DOHH2 (cell line): Measurements from ENCODE around the gene RBKS.

Experiments used
- H3F3A ChIP-seq: fragments of 200-600 bp; sonication (generic), shearing (Covaris generic); 2 replicates; pipeline ENCODE4 v1.6.0; 2016; ENCODE audit warnings: antibody characterized with exemption, mild to moderate bottlenecking; ENCODE audit not compliant: control insufficient read depth, insufficient read depth
- H3K27ac ChIP-seq: fragments of 200-600 bp; sonication (generic); 2 replicates; pipeline ENCODE4 v1.5.1; 2014; ENCODE audit warnings: low read depth, mild to moderate bottlenecking, low read length, moderate library complexity
- H3K27me3 ChIP-seq: fragments of 200-600 bp; sonication (generic); 2 replicates; pipeline ENCODE4 v1.6.1; 2014; ENCODE audit warnings: mild to moderate bottlenecking, low read length, mixed read lengths; ENCODE audit not compliant: control insufficient read depth
- H3K36me3 ChIP-seq: fragments of 200-600 bp; sonication (generic); 2 replicates; pipeline ENCODE4 v1.6.1; 2014; ENCODE audit warnings: mild to moderate bottlenecking, low read length, moderate library complexity, mixed read lengths; ENCODE audit not compliant: control insufficient read depth
- H3K4me1 ChIP-seq: fragments of 200-600 bp; sonication (generic); 2 replicates; pipeline ENCODE4 v1.6.1; 2014; ENCODE audit warnings: mild to moderate bottlenecking, low read length, mixed read lengths; ENCODE audit not compliant: control insufficient read depth
- H3K4me2 ChIP-seq: fragments of 200-600 bp; sonication (generic); 2 replicates; pipeline ENCODE4 v1.6.0; 2014; ENCODE audit warnings: mild to moderate bottlenecking, low read length, moderate library complexity
- H3K4me3 ChIP-seq: fragments of 200-600 bp; sonication (generic); 2 replicates; pipeline ENCODE4 v1.5.1; 2014; ENCODE audit warnings: mild to moderate bottlenecking, low read length, mixed read lengths
- H3K79me2 ChIP-seq: fragments of 200-600 bp; sonication (generic); 2 replicates; pipeline ENCODE4 v1.6.1; 2014; ENCODE audit warnings: mild to moderate bottlenecking, low read length, mixed read lengths; ENCODE audit not compliant: control insufficient read depth
- H3K9me2 ChIP-seq: fragments of 200-600 bp; sonication (generic); replicated peaks from 2 replicates; pipeline ENCODE4 v1.6.1; 2014; ENCODE audit warnings: mild to moderate bottlenecking, low read length, mixed read lengths; ENCODE audit not compliant: control insufficient read depth
- H3K9me3 ChIP-seq: fragments of 200-600 bp; sonication (generic); 2 replicates; pipeline ENCODE4 v1.6.1; 2014; ENCODE audit warnings: antibody characterized with exemption, low read length, mixed read lengths; ENCODE audit not compliant: control insufficient read depth, insufficient read depth
- H4K20me1 ChIP-seq: fragments of 200-600 bp; sonication (generic); 2 replicates; pipeline ENCODE4 v1.6.0; 2014; ENCODE audit warnings: low read depth, mild to moderate bottlenecking, antibody characterized with exemption, low read length, moderate library complexity; ENCODE audit not compliant: control insufficient read depth, insufficient read depth
- CTCF ChIP-seq: fragments of 200-600 bp; sonication (generic); IDR thresholded peaks from one replicate; pipeline ENCODE4 v1.5.1; 2014; ENCODE audit warnings: antibody characterized with exemption, mild to moderate bottlenecking, low read depth, low read length; ENCODE audit not compliant: poor library complexity, severe bottlenecking
- EZH2phosphoT487 ChIP-seq: fragments of 200-600 bp; sonication (generic); IDR thresholded peaks from 2 replicates; pipeline ENCODE4 v1.6.1; 2017; ENCODE audit warnings: borderline replicate concordance, mild to moderate bottlenecking, antibody characterized with exemption, low read length, moderate library complexity, mixed read lengths

RBKS gene

GRCh38 chr2:27931361-27931950, 41.3 kb upstream of the RBKS start:
- no peaks in the 10 kb centered on the region for H4K20me1 ChIP-seq
- H3K4me1 ChIP-seq: no peaks in the 10 kb centered on the region
- H3K36me3 ChIP-seq: 0 out of 2 replicates have a peak, but pooled peaks cover 6% of the 10 kb centered on the region
- TF ChIP-seq CTCF: no peak
- TF ChIP-seq EZH2phosphoT487: no peak
- no peak overlapping the region for H3K4me2 ChIP-seq
- H3K9me3 ChIP-seq: no peaks in the 10 kb centered on the region
- H3K9me2 ChIP-seq: no peaks in the 10 kb centered on the region
- no peaks in the 10 kb centered on the region for H3F3A ChIP-seq
- H3K27ac ChIP-seq: no peak overlapping the region
- H3K27me3 ChIP-seq: no peaks in the 10 kb centered on the region
- H3K4me3 ChIP-seq: no peak overlapping the region
- H3K79me2 ChIP-seq: no peaks in the 10 kb centered on the region

- Histone ChIP-seq H3K36me3 (0 out of 2 replicates have a peak, but pooled peaks cover 6% of the 10 kb centered on the region), H3K27me3 (no peaks in the 10 kb centered on the region), H3K9me2 (no peaks in the 10 kb centered on the region), H3K4me2 (no peak overlapping the region), H3K4me1 (no peaks in the 10 kb centered on the region), H3K9me3 (no peaks in the 10 kb centered on the region), H3K79me2 (no peaks in the 10 kb centered on the region), H3K27ac (no peak overlapping the region), H3F3A (no peaks in the 10 kb centered on the region), H3K4me3 (no peak overlapping the region), H4K20me1 (no peaks in the 10 kb centered on the region)
- TF ChIP-seq CTCF (no peak), EZH2phosphoT487 (no peak)
Observed at GRCh38 chr2:27929916-27930486, 39.8 kb upstream of the RBKS start.

- Histone ChIP-seq H3F3A (no peaks in the 10 kb centered on the region), H3K27ac (no peak overlapping the region), H3K79me2 (no peaks in the 10 kb centered on the region), H3K9me2 (no peaks in the 10 kb centered on the region), H3K36me3 (0 out of 2 replicates have a peak, but pooled peaks cover 6% of the 10 kb centered on the region), H3K4me3 (no peak overlapping the region), H4K20me1 (no peaks in the 10 kb centered on the region), H3K27me3 (no peaks in the 10 kb centered on the region), H3K4me1 (no peaks in the 10 kb centered on the region), H3K4me2 (no peak overlapping the region), H3K9me3 (no peaks in the 10 kb centered on the region)
- TF ChIP-seq CTCF (no peak), EZH2phosphoT487 (no peak)
Observed at GRCh38 chr2:27925766-27926472, 35.7 kb upstream of the RBKS start.
